Liver (tissue), 3 donors: ENCODE results near the gene NKAIN2.

ENCODE experiments used
- GABPA ChIP-seq, 2 donors: IDR thresholded peaks in 1 of 2; conservative IDR thresholded peaks in 1 of 2; 2 replicates each; pipeline ENCODE4 v1.6.1; 2016; ENCODE audit warnings: antibody characterized with exemption in 2 of 2, mild to moderate bottlenecking in 1 of 2, moderate library complexity in 1 of 2
- HNF4A ChIP-seq, 2 donors: conservative IDR thresholded peaks; 2 replicates each; pipeline ENCODE4 v1.6.1; 2016; ENCODE audit warnings: antibody characterized with exemption in 2 of 2, mild to moderate bottlenecking in 2 of 2
- RXRA ChIP-seq, 2 donors: IDR thresholded peaks; 2 replicates each; pipeline ENCODE4 v1.6.1; 2017 to 2018; ENCODE audit warnings: antibody characterized with exemption in 2 of 2, mild to moderate bottlenecking in 1 of 2
- YY1 ChIP-seq: IDR thresholded peaks from 2 replicates; pipeline ENCODE4 v1.6.1; 2016; ENCODE audit warnings: antibody characterized with exemption, mild to moderate bottlenecking
- TF ChIP-seq, protein P1 (sequence below): IDR thresholded peaks from 2 replicates; pipeline ENCODE4 v1.6.1; 2016; ENCODE audit warnings: antibody characterized with exemption
- TF ChIP-seq, protein P2 (sequence below): fragments of 150-350 bp; IDR thresholded peaks from 2 replicates; pipeline ENCODE4 v1.5.1; 2017; ENCODE audit warnings: improper control_type of control experiment, low read depth, low read length; ENCODE audit not compliant: missing input control
- TF ChIP-seq, protein P3 (sequence below): IDR thresholded peaks from 2 replicates; pipeline ENCODE4 v1.6.1; 2016; ENCODE audit warnings: antibody characterized with exemption, mild to moderate bottlenecking
- TF ChIP-seq, protein P4 (sequence below): IDR thresholded peaks from 2 replicates; pipeline ENCODE4 v1.6.1; 2016; ENCODE audit warnings: antibody characterized with exemption
- donor health status: healthy.
- donor health status: healthy.

DNA sequence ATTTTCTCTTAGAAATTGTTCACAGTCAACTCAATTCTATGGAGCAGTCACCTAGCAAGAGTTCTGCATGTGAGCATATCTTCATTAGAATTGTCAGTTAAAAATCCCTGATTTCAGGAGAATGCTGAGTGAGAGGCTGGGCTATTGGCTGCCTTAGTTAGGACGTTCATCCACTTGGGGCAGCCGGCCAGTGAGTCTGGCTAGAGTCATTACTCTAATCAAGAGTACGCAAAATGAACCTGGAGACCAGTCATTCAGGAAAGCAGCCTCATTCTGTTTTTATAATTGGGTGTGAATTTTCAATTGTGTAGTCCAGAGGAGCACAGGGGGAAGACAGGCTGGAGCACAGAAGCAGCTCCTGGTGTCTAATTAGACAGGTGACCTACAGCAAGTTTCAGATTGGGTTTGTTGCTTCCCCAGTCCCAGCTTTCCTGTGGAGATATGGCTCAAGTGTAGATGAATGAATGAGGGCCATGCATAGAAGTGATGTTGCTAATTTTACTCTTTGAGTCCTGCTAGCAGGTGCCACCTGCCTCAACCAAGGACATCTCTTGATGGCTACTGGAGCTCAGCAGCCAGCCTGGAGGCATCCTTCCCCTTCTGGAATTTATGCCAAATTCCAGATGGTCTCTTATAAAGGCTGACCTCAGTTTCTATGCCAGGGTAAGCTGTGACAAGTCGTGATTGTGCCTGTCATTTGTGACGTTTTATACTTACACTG is 265.7 kb downstream of the NKAIN2 start:
- TF ChIP-seq, protein P1, sequence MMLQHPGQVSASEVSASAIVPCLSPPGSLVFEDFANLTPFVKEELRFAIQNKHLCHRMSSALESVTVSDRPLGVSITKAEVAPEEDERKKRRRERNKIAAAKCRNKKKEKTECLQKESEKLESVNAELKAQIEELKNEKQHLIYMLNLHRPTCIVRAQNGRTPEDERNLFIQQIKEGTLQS, result no peak
- TF ChIP-seq, protein P2, sequence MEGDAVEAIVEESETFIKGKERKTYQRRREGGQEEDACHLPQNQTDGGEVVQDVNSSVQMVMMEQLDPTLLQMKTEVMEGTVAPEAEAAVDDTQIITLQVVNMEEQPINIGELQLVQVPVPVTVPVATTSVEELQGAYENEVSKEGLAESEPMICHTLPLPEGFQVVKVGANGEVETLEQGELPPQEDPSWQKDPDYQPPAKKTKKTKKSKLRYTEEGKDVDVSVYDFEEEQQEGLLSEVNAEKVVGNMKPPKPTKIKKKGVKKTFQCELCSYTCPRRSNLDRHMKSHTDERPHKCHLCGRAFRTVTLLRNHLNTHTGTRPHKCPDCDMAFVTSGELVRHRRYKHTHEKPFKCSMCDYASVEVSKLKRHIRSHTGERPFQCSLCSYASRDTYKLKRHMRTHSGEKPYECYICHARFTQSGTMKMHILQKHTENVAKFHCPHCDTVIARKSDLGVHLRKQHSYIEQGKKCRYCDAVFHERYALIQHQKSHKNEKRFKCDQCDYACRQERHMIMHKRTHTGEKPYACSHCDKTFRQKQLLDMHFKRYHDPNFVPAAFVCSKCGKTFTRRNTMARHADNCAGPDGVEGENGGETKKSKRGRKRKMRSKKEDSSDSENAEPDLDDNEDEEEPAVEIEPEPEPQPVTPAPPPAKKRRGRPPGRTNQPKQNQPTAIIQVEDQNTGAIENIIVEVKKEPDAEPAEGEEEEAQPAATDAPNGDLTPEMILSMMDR, result no peak
- TF ChIP-seq GABPA (IDR thresholded peaks at IDR 0.05 in 1 of 2, conservative IDR thresholded peaks at IDR 0.05 in 1 of 2) (no peak), YY1 (no peak), HNF4A (conservative IDR thresholded peaks at IDR 0.05) (no peak), RXRA (IDR thresholded peaks at IDR 0.05) (no peak)
- TF ChIP-seq, protein P3, sequence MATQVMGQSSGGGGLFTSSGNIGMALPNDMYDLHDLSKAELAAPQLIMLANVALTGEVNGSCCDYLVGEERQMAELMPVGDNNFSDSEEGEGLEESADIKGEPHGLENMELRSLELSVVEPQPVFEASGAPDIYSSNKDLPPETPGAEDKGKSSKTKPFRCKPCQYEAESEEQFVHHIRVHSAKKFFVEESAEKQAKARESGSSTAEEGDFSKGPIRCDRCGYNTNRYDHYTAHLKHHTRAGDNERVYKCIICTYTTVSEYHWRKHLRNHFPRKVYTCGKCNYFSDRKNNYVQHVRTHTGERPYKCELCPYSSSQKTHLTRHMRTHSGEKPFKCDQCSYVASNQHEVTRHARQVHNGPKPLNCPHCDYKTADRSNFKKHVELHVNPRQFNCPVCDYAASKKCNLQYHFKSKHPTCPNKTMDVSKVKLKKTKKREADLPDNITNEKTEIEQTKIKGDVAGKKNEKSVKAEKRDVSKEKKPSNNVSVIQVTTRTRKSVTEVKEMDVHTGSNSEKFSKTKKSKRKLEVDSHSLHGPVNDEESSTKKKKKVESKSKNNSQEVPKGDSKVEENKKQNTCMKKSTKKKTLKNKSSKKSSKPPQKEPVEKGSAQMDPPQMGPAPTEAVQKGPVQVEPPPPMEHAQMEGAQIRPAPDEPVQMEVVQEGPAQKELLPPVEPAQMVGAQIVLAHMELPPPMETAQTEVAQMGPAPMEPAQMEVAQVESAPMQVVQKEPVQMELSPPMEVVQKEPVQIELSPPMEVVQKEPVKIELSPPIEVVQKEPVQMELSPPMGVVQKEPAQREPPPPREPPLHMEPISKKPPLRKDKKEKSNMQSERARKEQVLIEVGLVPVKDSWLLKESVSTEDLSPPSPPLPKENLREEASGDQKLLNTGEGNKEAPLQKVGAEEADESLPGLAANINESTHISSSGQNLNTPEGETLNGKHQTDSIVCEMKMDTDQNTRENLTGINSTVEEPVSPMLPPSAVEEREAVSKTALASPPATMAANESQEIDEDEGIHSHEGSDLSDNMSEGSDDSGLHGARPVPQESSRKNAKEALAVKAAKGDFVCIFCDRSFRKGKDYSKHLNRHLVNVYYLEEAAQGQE, result no peak
- TF ChIP-seq, protein P4, sequence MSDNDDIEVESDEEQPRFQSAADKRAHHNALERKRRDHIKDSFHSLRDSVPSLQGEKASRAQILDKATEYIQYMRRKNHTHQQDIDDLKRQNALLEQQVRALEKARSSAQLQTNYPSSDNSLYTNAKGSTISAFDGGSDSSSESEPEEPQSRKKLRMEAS, result no peak
